SJSA1 (cell line): ENCODE data around the gene TENM4. TPM values are rescaled to one million over a fixed set of nuclear protein-coding genes. Genes with fewer than 3 reads are reported as not detected.
"Not testable (repeated sequence)": the region's sequence is repeated elsewhere in the genome, so short reads cannot be mapped to it uniquely, and the experiment has no call there.

Experiments used
- DNase-seq, 2 experiments: peaks; one replicate each; pipeline ENCODE4 v3.0.0-alpha.2; 2015 to 2020; ENCODE audit warnings: low spot score in 2 of 2, low read depth in 1 of 2
- H3K27ac ChIP-seq: fragments of 250-450 bp; sonication (Bioruptor Pico); 2 replicates; pipeline ENCODE4 v1.5.1; 2020; ENCODE audit warnings: mild to moderate bottlenecking, moderate library complexity
- H3K27me3 ChIP-seq: fragments of 250-450 bp; sonication (Bioruptor Pico); replicated peaks from 2 replicates; pipeline ENCODE4 v1.5.1; 2020; ENCODE audit warnings: mild to moderate bottlenecking, moderate library complexity
- H3K36me3 ChIP-seq: fragments of 250-450 bp; sonication (Bioruptor Pico); 2 replicates; pipeline ENCODE4 v1.5.1; 2020; ENCODE audit warnings: mild to moderate bottlenecking
- H3K4me1 ChIP-seq: fragments of 250-450 bp; sonication (Bioruptor Pico); replicated peaks from 2 replicates; pipeline ENCODE4 v1.6.1; 2021; ENCODE audit warnings: mild to moderate bottlenecking
- H3K4me3 ChIP-seq: fragments of 250-450 bp; sonication (Bioruptor Pico); 2 replicates; pipeline ENCODE4 v1.5.1; 2020; ENCODE audit warnings: mild to moderate bottlenecking
- H3K9me3 ChIP-seq: fragments of 250-450 bp; sonication (Bioruptor Pico); replicated peaks from 2 replicates; pipeline ENCODE4 v1.5.1; 2020; ENCODE audit warnings: mild to moderate bottlenecking
- total RNA-seq: library from RNA; depleted of rRNA; stranded (reverse); fragments of >200 nt; shearing (Covaris generic); gene quantifications from 2 replicates; pipeline ENCODE4 v1.2.3, GENCODE V29; 2014

TENM4 gene
- total RNA-seq, 1 experiment from 2014 or later, result not detected

DNA sequence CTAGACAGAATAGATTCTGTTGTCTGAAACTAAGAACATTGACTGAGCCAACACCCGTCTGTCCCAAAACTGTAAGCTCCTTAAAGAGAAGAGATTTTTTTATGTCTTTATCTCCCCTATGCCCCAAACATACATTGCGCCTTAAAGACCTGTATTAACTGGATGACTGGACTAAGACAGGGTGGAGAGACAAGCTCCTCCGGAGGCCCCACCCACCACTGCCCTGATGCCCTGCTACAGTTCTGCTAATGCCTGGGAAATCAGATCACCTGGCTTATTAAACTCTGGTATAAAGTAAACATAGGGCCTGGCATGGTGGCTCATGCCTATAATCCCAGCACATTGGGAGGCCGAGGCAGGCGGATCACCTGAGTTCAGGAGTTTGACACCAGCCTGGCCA lies 203.7 kb downstream of the TENM4 start:
- Histone ChIP-seq H3K27me3 (no peaks in the 10 kb centered on the region), H3K36me3 (no peaks in the 10 kb centered on the region), H3K4me3 (no peak overlapping the region), H3K9me3 (no peaks in the 10 kb centered on the region), H3K4me1 (peaks cover 17% of the 10 kb centered on the region), H3K27ac (peak overlapping the region; percentile 14)
- DNase-seq, result no peak

DNA sequence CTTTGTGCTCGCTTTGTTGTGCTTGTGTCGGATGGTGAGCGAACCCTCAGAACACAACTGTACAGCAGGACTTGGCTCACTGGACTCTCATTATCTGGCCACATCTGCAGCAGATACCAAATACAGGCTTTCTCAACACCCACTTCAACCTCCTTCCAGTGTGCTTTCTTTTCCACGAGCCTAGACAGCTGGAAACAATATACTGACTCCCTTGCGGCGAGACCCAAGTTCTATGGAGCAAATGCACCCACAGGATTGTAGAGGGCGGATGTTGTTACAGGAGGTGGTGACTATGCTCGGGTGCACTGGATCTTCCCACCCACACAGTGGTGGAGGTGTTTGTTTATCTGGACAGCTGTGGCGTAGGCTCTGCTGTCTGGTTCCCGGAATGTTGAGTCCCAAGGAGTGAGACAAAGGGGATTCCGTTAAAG lies 204.3 kb downstream of the TENM4 start:
- Histone ChIP-seq H3K4me1 (peaks cover 17% of the 10 kb centered on the region), H3K4me3 (no peak overlapping the region)
- DNase-seq, result peak; percentile 71 to 79

DNA sequence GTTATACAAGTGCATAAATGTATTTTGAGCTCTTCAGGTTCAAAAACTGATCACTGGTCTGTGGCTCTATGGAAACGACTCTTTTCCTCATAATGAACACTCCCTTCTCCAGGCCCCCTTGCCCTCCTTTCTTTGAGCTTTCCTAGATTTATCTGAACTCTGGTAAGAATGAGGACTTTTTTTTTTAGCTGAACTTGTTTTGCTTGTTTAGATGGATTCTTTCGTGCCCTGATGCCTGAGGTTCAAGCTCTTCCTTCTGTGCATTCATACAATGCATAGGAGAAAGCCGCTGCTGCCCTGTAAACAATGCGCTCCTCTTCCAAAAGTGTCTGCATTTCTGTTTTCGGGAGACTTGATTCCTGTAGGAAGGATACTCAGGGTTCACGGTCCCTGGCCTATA lies 205.1 kb downstream of the TENM4 start:
- Histone ChIP-seq H3K27ac (no peak overlapping the region), H3K36me3 (no peaks in the 10 kb centered on the region)

More for the DNA sequence above, 204.3 kb downstream of the TENM4 start:
- H3K27me3 ChIP-seq, result no peaks in the 10 kb centered on the region
- H3K36me3 ChIP-seq, result no peaks in the 10 kb centered on the region
- no peak overlapping the region for H3K27ac ChIP-seq
- H3K9me3 ChIP-seq, result no peaks in the 10 kb centered on the region

DNA sequence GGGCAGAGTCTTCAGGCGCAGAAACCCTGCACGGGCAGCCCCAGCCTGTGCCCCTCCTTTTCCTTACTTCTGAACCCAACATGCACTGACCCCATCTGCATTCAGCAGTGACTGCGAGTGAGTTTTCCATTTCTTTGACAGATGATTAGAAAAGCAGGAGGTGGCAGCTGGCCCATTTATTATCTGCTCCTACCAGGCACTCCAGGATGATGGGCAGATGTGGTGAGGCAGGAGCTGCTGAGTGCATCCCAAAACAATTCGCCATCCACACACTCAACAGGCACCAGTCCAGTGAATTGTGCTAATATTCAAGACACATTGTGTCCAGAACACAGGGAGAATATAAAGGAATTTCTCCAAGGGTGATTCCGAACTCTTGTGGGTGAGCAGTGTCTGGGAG lies 208.5 kb downstream of the TENM4 start:
- H3K36me3 ChIP-seq, result no peaks in the 10 kb centered on the region
- no peaks in the 10 kb centered on the region for H3K9me3 ChIP-seq
- H3K27ac ChIP-seq, result no peak overlapping the region
- H3K4me1 ChIP-seq, result peaks cover 9% of the 10 kb centered on the region
- H3K4me3 ChIP-seq, result no peak overlapping the region
- H3K27me3 ChIP-seq, result no peaks in the 10 kb centered on the region
- no peak for DNase-seq

More for the DNA sequence above, 205.1 kb downstream of the TENM4 start:
- no peak for DNase-seq
- peaks cover 17% of the 10 kb centered on the region for H3K4me1 ChIP-seq
- no peaks in the 10 kb centered on the region for H3K9me3 ChIP-seq
- no peaks in the 10 kb centered on the region for H3K27me3 ChIP-seq
- H3K4me3 ChIP-seq, result no peak overlapping the region

DNA sequence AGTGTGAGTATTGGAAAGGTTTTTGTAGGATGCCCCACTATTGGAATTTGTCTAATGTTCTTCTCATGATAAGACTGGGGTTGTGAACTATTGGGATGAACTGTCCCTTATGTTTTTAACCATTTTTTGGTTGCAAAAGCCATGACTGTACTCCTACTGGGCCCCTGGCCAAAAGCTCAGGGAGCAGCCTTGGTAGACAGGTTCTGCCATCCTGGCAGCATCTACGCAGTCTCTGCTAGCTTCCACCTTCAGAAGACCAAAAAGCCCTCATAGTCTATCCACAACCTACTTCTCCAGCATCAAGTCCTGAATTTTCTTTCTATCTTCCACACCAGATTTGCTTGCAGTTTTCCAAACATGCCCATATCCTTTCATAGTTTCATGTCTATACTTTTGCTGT lies 211.8 kb downstream of the TENM4 start:
- no peak overlapping the region for H3K4me3 ChIP-seq
- H3K27me3 ChIP-seq, result no peaks in the 10 kb centered on the region
- no peak for DNase-seq
- H3K27ac ChIP-seq, result no peak overlapping the region
- no peaks in the 10 kb centered on the region for H3K4me1 ChIP-seq
- no peaks in the 10 kb centered on the region for H3K9me3 ChIP-seq
- no peaks in the 10 kb centered on the region for H3K36me3 ChIP-seq

DNA sequence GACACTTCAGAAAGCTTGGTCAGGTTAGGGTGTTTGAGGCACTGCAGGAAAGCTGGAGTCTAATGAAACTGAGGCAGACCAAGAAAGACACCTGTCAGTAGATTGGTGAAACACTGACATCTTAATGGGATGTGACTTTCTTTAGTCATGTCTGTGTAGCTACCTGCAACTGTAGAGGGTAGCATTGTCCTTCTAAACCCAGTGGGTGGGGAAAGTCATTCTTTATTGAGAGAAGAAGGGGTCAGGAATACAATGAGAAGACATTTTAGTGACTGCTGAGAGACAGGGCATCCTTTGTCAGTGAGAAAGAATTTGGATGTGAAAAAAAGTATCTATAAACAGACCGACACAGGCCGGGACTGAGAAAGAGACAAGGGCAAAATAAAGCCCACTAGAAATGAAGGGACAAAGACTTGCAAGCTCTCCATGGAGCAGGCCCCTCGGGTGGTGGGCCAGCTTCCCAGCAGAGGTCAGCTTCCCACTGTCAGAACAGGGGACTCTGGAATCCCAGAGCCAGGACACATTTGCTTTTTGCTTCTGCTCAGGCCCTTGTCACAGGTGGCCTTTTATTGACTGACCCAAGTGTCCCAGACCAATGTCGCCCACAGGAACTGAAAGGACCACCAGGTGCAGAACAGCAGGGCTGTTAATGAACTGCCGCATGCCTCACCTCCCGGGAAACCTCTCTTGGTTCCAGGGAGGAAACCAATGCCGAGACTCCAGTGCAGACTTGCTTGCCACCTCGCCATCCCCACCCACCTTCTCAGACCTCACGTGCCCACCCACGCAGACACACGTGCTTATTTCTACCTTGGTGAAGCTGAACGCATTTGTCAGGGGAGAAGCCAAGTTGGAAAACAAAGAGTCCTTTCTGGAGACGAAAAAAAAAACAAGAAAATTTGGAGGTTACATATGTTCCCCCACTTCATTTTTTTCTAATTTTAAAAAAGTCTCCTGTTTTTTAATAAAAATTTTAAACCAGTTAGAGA lies 212.8 kb downstream of the TENM4 start:
- H3K4me3 ChIP-seq, result no peak overlapping the region
- no peaks in the 10 kb centered on the region for H3K36me3 ChIP-seq
- no peaks in the 10 kb centered on the region for H3K27me3 ChIP-seq
- H3K27ac ChIP-seq, result no peak overlapping the region
- no peak for DNase-seq
- no peaks in the 10 kb centered on the region for H3K4me1 ChIP-seq
- H3K9me3 ChIP-seq, result no peaks in the 10 kb centered on the region

DNA sequence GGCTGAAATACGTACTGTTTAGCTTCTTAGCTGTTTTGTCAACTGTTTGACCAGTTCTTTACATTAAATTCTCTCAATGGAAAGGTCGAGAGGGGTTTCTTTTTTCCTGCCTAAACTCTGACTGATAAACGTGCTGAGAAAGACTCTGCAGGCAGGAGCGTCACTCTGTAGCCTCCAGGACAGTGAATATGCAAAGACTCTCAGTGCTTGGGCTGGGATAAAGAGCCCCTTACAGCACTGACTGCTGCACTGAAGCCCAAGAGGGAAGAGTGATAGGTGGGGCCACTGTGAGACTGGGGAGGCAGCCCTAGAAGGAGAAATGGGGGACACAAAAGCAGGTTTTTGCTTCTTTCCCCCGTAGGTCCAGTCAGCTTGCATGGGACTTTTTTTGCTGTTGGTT lies 213.5 kb downstream of the TENM4 start:
- no peaks in the 10 kb centered on the region for H3K4me1 ChIP-seq
- no peaks in the 10 kb centered on the region for H3K36me3 ChIP-seq
- no peak overlapping the region for H3K27ac ChIP-seq
- H3K4me3 ChIP-seq, result no peak overlapping the region
- DNase-seq, result no peak
- H3K27me3 ChIP-seq, result no peaks in the 10 kb centered on the region
- H3K9me3 ChIP-seq, result no peaks in the 10 kb centered on the region

DNA sequence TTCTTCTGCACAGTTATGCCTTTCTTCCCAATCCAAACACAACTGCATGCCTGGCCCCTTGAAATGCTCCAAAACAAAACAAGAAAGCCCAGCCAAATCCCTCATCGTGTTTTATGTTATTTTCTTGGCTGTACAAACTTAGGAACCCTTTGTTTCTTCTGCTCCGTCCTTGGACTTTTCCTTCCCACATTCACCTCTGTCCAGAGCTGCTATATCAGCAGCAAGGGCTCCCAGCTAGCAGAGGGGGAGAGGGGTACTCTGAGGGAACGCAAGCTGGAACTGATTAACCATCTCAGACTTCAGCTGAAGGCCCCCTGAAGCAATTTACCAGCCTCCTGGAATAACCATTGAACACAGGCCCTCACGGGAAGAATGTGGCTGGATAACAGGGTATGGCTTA lies 214.7 kb downstream of the TENM4 start:
- Histone ChIP-seq H3K36me3 (no peaks in the 10 kb centered on the region), H3K9me3 (no peaks in the 10 kb centered on the region), H3K27me3 (no peaks in the 10 kb centered on the region), H3K4me1 (no peaks in the 10 kb centered on the region), H3K4me3 (no peak overlapping the region), H3K27ac (no peak overlapping the region)
- DNase-seq, result no peak

DNA sequence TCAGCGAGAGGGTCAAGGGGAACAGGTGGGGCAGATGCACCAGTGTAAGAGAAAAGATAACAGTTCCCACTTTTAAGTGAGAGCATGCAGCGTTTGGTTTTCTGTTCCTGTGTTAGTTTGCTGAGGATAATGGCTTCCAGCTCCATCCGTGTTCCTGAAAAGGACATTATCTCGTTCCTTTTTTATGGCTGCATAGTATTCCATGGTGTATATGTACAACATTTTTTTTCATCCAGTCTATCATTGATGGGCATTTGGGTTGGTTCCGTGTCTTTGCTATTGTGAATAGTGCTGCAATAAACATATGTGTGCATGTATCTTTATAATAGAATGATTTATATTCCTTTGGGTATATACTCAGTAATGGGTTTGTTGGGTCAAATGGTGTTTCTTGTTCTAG lies 218.7 kb downstream of the TENM4 start:
- H3K27ac ChIP-seq, H3K4me3 ChIP-seq, H3K9me3 ChIP-seq, H3K36me3 ChIP-seq, DNase-seq, H3K27me3 ChIP-seq, H3K4me1 ChIP-seq: not testable (repeated sequence)

DNA sequence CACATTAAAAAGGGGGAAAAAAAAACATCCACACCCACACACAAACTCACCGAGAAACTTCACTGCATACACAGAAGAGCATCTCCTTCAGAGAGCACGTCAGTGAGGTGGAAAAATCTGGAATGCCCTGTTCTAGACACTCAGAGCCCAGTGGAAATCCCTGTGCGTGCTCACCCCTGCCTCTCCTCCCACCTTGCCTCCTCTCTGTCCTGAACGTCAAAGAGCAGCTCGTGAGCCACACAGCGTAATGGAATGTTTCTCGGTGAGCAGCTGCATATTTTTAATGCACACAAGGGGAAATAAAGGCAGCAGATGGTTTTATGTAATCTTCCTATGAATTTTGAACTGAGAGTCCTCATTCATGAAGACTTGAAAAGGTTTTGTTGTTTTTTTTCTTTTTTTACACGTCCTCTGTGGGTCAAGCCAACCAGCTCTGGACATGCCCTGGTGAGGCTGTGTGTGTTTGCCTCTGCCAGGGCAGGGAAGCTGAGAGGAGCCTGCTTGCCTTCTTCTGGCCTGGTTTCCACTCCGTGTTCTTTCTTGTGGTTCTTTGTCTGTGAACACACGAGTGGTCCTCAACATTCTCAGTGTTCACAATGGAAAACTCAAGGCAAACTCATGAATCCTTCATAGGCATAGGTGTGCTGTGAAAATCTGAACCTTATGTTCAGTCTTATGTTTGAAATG lies 219.2 kb downstream of the TENM4 start:
- H3K27me3 ChIP-seq, result no peaks in the 10 kb centered on the region
- no peak for DNase-seq
- no peak overlapping the region for H3K27ac ChIP-seq
- no peak overlapping the region for H3K4me3 ChIP-seq
- no peaks in the 10 kb centered on the region for H3K4me1 ChIP-seq
- H3K9me3 ChIP-seq, result no peaks in the 10 kb centered on the region
- H3K36me3 ChIP-seq, result no peaks in the 10 kb centered on the region

DNA sequence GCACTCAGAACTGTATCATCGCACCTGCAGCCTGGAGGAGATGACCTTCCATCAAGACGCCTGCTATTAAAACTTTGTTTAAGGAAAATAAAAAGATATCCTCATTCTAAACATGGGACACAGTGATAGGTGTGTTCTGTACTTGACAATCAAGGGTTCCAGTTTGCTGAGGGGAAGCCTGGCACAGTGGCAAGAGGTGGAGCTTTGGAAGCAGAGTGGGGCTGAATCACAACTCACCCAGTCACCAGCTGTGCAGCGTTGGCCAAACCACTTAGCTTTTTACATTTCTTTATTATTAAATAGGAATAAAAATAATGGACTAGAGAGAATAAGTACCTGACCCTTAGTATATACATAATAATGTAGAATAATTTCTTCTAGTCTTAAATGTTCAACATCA lies 220.7 kb downstream of the TENM4 start:
- H3K9me3 ChIP-seq, result no peaks in the 10 kb centered on the region
- H3K27me3 ChIP-seq, result no peaks in the 10 kb centered on the region
- no peaks in the 10 kb centered on the region for H3K36me3 ChIP-seq
- H3K4me3 ChIP-seq, result no peak overlapping the region
- DNase-seq, result no peak
- H3K27ac ChIP-seq, result no peak overlapping the region
- no peaks in the 10 kb centered on the region for H3K4me1 ChIP-seq

DNA sequence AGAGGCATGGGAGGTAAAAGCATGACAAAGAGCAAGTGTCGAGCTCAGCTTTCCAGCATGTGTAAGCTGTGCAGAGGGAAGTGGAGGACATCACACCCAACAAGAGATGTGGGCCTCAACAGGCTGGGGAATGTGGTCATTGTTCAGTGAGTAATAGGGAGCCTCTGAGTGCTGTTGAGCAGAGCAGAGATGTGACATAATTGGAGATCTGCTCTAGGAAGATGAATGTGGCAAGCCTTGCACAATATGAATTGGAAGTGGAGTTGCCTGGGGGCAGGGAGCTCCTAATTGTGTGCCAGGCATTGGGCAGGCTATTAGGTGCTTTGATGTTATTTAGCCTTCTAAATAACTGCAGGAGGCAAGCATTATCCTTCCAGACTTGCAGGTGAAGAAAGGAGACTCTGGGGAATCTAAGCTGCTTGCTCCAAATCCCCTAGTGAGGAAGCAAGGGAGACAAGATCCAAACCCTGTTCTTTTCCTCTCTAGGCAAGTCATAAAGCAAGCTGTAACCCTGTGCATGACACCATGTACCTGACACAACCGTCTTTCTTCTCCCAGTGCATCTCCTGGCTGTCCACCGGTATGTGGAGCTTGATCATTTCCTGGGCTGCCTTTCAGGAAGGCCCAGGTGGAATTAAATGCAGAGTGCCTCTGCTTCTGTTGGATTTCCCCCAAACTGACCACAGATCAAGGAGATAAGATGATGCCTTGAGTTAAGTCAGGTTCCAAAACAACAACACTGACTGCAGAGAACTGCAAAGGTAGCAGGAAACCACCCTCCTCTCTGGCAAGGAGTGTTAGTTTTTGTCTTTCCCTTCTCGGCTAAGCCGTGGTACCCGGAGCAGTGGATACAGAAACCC lies 221.4 kb downstream of the TENM4 start:
- no peaks in the 10 kb centered on the region for H3K27me3 ChIP-seq
- H3K4me1 ChIP-seq, result no peaks in the 10 kb centered on the region
- H3K4me3 ChIP-seq, result no peak overlapping the region
- no peak for DNase-seq
- no peak overlapping the region for H3K27ac ChIP-seq
- no peaks in the 10 kb centered on the region for H3K9me3 ChIP-seq
- H3K36me3 ChIP-seq, result no peaks in the 10 kb centered on the region

DNA sequence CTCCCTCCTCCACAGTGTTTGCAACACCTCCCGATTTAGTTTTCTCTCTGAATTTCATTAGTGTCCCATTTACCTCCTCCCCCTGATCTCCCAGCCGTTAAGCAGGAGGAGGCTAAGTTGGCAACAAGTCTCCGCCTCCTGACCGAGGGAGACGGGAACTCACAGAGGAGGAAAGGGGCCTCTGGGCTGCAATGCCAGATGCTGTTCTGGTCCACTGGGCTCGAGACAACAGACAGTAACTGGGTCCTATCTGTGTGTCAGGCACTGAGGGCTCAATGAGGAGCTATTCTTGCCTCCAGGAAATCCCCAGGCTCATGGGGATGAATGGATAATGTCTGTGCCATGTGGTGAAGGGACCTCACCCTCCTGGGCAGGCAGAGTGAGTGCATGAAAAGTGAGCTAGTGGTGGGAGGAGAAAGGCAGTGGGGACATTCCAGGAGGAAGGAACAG lies 228.1 kb downstream of the TENM4 start:
- no peak overlapping the region for H3K4me3 ChIP-seq
- H3K9me3 ChIP-seq, result no peaks in the 10 kb centered on the region
- no peak for DNase-seq
- no peaks in the 10 kb centered on the region for H3K27me3 ChIP-seq
- no peaks in the 10 kb centered on the region for H3K4me1 ChIP-seq
- no peak overlapping the region for H3K27ac ChIP-seq
- no peaks in the 10 kb centered on the region for H3K36me3 ChIP-seq
